Fibroblast of mammary gland (primary cell): ENCODE measurements around the gene CDK5RAP3.
A peak's percentile ranks its signal among the peaks of the same experiment; 100 is the strongest.

Source experiments
- DNase-seq: peaks from one replicate; pipeline ENCODE4 v3.0.0-alpha.2; 2010; ENCODE audit warnings: low read depth
- H3K4me3 ChIP-seq: 2 replicates; pipeline ENCODE4 v1.5.1; 2011; ENCODE audit warnings: low read depth, mild to moderate bottlenecking, low read length, moderate library complexity; ENCODE audit not compliant: control insufficient read depth
- TF ChIP-seq, protein P1 (sequence below): conservative IDR thresholded peaks from 2 replicates; pipeline ENCODE4 v1.5.1; 2011; ENCODE audit warnings: low read depth, low read length, inconsistent platforms; ENCODE audit not compliant: control insufficient read depth, insufficient read depth

The CDK5RAP3 gene

DNA sequence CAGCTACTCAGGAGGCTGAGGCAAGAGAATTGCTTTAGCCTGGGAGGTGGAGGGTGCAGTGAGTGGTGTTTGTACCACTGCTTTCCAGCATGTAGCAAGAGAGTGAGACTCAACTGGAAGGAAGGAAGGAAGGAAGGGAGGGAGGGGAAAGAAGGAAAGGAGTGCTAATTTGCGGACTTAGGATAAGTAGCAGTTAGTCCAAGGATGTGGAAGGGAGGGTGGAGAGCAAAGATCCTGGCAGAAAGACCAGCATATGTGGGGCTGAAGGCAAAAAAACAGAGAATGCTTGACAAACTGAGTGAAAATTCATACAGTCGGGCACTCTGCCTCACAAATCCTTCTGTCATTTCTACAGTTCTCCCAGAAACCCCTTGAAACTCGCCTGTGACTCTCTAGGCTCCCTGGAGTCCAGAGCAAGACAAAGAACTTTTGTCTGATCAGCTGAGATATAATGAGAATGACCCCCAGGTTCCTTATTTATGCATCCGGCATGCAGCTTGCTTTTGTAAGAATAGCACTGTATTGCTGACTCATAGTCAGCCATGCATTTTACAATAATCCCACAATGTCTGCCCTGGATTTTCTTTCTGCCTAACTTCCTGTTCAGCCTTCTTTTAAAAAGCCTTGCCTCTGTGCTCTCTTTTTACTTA lies 31.5 kb downstream of the CDK5RAP3 start:
- no peak overlapping the region for H3K4me3 ChIP-seq
- TF ChIP-seq, protein P1, sequence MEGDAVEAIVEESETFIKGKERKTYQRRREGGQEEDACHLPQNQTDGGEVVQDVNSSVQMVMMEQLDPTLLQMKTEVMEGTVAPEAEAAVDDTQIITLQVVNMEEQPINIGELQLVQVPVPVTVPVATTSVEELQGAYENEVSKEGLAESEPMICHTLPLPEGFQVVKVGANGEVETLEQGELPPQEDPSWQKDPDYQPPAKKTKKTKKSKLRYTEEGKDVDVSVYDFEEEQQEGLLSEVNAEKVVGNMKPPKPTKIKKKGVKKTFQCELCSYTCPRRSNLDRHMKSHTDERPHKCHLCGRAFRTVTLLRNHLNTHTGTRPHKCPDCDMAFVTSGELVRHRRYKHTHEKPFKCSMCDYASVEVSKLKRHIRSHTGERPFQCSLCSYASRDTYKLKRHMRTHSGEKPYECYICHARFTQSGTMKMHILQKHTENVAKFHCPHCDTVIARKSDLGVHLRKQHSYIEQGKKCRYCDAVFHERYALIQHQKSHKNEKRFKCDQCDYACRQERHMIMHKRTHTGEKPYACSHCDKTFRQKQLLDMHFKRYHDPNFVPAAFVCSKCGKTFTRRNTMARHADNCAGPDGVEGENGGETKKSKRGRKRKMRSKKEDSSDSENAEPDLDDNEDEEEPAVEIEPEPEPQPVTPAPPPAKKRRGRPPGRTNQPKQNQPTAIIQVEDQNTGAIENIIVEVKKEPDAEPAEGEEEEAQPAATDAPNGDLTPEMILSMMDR = no peak
- DNase-seq = peak; percentile 74

GRCh38 chr17:48002916-48003416 lies 32.1 kb downstream of the CDK5RAP3 start:
- TF ChIP-seq, protein P1 = no peak
- DNase-seq = no peak
- H3K4me3 ChIP-seq = no peak overlapping the region

- DNase-seq = no peak
- no peak overlapping the region for H3K4me3 ChIP-seq
- TF ChIP-seq, protein P1 = no peak
These were observed 32.7 kb downstream of the CDK5RAP3 start for GRCh38 chr17:48003417-48004151.

- H3K4me3 ChIP-seq = no peak overlapping the region
- TF ChIP-seq, protein P1 = no peak
- no peak for DNase-seq
These were observed 34.1 kb downstream of the CDK5RAP3 start for GRCh38 chr17:48004983-48005382.

DNA sequence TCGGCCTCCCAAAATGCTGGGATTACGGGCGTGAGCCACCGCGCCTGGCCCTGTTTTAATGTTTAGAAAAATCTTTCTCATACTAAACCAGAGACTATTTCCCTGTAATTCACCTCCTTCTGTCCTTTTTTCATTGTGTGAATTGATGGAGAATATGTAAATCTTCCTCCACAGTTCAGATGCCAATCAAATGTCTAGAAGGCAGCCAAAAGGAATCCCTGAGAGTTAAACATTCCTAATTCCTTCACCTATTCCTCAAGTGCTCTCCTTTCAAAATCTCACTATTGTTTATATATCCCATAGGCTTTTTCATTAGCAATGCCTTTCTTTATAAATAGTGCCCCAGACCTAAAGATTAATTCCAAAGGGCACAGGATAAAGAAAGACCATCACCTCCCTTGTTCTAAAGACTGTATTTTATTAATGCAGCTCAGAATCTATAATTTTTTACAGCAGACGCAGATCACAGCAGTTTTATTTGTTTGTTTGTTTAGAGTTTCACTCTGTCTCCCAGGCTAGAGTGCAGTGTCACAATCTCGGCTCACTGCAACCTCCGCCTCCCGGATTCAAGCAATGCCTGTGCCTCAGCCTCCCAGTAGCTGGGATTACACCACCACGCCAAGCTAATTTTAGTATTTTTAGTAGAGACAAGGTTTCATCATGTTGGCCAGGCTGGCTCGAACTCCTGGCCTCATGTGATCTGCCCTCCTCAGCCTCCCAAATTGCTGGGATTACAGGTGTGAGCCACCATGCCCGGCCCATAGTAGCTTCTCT lies 36.2 kb downstream of the CDK5RAP3 start:
- no peak overlapping the region for H3K4me3 ChIP-seq
- DNase-seq = no peak
- TF ChIP-seq, protein P1 = no peak

GRCh38 chr17:48010193-48010592 lies 39.3 kb downstream of the CDK5RAP3 start:
- DNase-seq = no peak
- no peak overlapping the region for H3K4me3 ChIP-seq
- TF ChIP-seq, protein P1 = no peak
